OCI-LY3 (cell line): ENCODE results near the gene ABCG1.
"Not testable (repeated sequence)": the region's sequence is repeated elsewhere in the genome, so short reads cannot be mapped to it uniquely, and the experiment has no call there.

Experiments used
- H2AFZ ChIP-seq: fragments of 200-600, 300-600 bp; shearing (Covaris generic); 2 replicates; pipeline ENCODE4 v1.6.0; 2014; ENCODE audit warnings: antibody characterized with exemption, low read depth, low read length
- H3K27ac ChIP-seq: fragments of 200-600, 300-600 bp; sonication (generic); 2 replicates; pipeline ENCODE4 v1.5.1; 2014; ENCODE audit warnings: mild to moderate bottlenecking, low read length, moderate library complexity, mixed read lengths
- H3K27me3 ChIP-seq: fragments of 200-600, 300-600 bp; sonication (generic); 2 replicates; pipeline ENCODE4 v1.6.1; 2014; ENCODE audit warnings: low read depth, low read length, mixed read lengths
- H3K36me3 ChIP-seq: fragments of 200-600, 300-600 bp; sonication (generic); replicated peaks from 2 replicates; pipeline ENCODE3; 2014; ENCODE audit warnings: low read depth, low read length, mixed read lengths
- H3K4me1 ChIP-seq: fragments of 300-600, 200-600 bp; sonication (generic); 2 replicates; pipeline ENCODE4 v1.6.1; 2014; ENCODE audit warnings: low read length, mixed read lengths
- H3K4me2 ChIP-seq: fragments of 200-600, 300-600 bp; sonication (generic); 2 replicates; pipeline ENCODE4 v1.6.1; 2014; ENCODE audit warnings: low read length, mixed read lengths
- H3K4me3 ChIP-seq: fragments of 300-600, 200-600 bp; sonication (generic); 2 replicates; pipeline ENCODE4 v1.5.1; 2014; ENCODE audit warnings: antibody characterized with exemption, mild to moderate bottlenecking, low read length, moderate library complexity
- H3K79me2 ChIP-seq: fragments of 300-600, 200-600 bp; shearing (Covaris generic); 2 replicates; pipeline ENCODE4 v1.6.1; 2014; ENCODE audit warnings: mild to moderate bottlenecking, low read length, mixed read lengths
- H3K9ac ChIP-seq: fragments of 300-600, 200-600 bp; shearing (Covaris generic); 2 replicates; pipeline ENCODE4 v1.6.0; 2014; ENCODE audit warnings: mild to moderate bottlenecking, low read length, moderate library complexity
- H3K9me3 ChIP-seq: fragments of 200-600, 300-600 bp; shearing (Covaris generic); 2 replicates; pipeline ENCODE4 v1.6.1; 2014; ENCODE audit warnings: low read length, mixed read lengths; ENCODE audit not compliant: insufficient read depth
- H4K20me1 ChIP-seq: fragments of 200-600, 300-600 bp; sonication (generic); 2 replicates; pipeline ENCODE4 v1.6.1; 2016; ENCODE audit warnings: low read length, mixed read lengths; ENCODE audit not compliant: insufficient read depth
- EZH2phosphoT487 ChIP-seq: fragments of 200-600 bp; shearing (Covaris generic); IDR thresholded peaks from 2 replicates; pipeline ENCODE4 v1.6.1; 2018; ENCODE audit warnings: antibody characterized with exemption, mixed run types, low read depth
- TF ChIP-seq, protein P1 (sequence below): fragments of 200-600, 300-600 bp; sonication (generic); IDR thresholded peaks from 2 replicates; pipeline ENCODE4 v1.5.1; 2014; ENCODE audit warnings: antibody characterized with exemption, low read length, low read depth

Gene ABCG1

DNA sequence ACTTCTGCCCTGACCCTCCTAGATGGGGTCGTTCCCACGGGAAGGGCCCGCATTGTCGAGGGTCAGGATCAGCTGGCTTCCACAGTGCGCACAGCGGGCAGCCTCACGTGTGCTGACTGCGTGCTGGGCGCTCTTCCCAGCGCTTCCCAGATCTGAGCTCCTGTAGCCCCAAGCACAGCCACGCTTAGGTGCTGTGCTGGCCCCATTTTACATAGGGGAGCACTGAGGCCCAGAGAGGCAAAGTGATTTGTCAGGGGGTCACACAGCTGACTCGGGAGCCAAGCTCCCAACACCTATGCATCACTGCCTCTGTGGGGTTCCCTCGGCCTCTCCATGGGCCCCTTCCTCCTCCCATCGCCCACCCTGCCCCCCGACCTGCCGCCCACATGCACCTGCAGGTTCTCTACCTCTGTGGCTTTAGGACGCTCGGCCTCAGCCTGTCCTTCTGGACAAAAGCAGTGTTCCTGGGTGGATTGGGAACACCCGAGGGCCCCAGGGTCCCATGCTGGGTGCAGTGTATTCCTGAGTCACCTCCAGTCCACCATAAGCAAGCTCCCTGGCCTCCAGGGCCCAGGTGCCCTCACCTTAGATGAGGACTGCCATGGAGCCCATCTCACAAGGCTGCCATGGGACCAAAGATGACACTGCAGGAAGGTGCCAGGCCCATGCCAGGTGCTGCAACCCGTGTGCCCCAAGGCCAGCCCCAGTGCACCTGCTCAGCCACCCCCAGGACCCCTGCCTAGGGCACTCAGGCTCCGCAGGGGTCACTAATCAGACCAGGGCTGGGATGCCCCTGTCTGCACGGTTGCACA lies 73.0 kb downstream of the ABCG1 start:
- no peak overlapping the region for H2AFZ ChIP-seq
- no peak overlapping the region for H3K4me2 ChIP-seq
- H3K27me3 ChIP-seq = peaks cover 14% of the 10 kb centered on the region; the same call in 1 of the 2 replicates
- TF ChIP-seq, protein P1, sequence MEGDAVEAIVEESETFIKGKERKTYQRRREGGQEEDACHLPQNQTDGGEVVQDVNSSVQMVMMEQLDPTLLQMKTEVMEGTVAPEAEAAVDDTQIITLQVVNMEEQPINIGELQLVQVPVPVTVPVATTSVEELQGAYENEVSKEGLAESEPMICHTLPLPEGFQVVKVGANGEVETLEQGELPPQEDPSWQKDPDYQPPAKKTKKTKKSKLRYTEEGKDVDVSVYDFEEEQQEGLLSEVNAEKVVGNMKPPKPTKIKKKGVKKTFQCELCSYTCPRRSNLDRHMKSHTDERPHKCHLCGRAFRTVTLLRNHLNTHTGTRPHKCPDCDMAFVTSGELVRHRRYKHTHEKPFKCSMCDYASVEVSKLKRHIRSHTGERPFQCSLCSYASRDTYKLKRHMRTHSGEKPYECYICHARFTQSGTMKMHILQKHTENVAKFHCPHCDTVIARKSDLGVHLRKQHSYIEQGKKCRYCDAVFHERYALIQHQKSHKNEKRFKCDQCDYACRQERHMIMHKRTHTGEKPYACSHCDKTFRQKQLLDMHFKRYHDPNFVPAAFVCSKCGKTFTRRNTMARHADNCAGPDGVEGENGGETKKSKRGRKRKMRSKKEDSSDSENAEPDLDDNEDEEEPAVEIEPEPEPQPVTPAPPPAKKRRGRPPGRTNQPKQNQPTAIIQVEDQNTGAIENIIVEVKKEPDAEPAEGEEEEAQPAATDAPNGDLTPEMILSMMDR = no peak
- no peak overlapping the region for H3K4me3 ChIP-seq
- no peaks in the 10 kb centered on the region for H4K20me1 ChIP-seq
- H3K79me2 ChIP-seq = no peaks in the 10 kb centered on the region
- peaks cover 20% of the 10 kb centered on the region for H3K4me1 ChIP-seq
- no peak overlapping the region for H3K9ac ChIP-seq
- H3K9me3 ChIP-seq = no peaks in the 10 kb centered on the region
- H3K36me3 ChIP-seq = no peaks in the 10 kb centered on the region
- H3K27ac ChIP-seq = no peak overlapping the region

DNA sequence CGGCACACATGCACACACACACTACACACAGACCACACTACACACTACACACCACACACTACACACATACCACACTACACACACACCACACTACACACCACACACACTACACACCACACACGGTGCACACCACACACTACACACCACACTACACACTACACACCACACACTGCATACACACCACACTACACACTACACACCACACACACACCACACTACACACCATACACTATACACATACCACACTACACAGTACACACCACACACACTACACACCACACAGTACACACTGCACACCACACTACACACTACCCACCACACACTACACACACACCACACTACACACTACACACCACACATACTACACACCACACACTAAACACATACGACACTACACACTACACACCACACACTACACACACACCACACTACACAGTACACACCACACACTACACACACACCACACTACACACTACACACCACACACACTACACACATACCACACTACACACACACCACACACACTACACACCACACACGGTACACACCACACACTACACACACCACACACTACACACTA lies 73.7 kb downstream of the ABCG1 start:
- H3K36me3 ChIP-seq, H3K9ac ChIP-seq, H3K4me2 ChIP-seq, H2AFZ ChIP-seq, H4K20me1 ChIP-seq, H3K79me2 ChIP-seq, H3K9me3 ChIP-seq, H3K4me3 ChIP-seq, H3K27ac ChIP-seq: not testable (repeated sequence)
- Histone ChIP-seq H3K27me3 (peaks cover 13% of the 10 kb centered on the region), H3K4me1 (peaks cover 13% of the 10 kb centered on the region)

DNA sequence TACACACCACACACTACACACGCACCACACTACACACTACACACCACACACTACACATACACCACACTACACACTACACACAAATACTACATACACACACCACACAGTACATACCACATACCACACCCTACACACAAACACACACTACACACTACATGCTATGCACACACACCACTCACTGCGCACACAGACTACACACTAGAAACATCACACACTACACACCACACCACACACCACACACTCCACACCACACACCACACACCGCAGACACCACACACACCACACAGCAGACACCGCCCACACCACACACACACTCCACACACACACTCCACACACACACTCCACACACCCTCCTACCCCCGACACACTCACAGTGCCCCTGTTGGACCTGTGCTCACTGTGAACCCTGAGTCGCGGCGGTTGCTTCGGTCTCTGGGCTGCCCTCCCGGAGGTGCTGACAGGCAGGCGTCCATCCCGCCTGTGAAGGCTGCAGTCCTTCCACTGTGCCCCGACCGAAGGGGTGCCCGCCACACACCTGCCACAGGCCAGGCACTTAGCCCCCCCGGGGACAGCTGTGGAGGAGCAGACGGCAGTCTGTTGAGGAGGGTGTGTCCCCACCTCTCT lies 74.8 kb downstream of the ABCG1 start:
- no peaks in the 10 kb centered on the region for H4K20me1 ChIP-seq
- H3K4me3 ChIP-seq = no peak overlapping the region
- H3K79me2 ChIP-seq = no peaks in the 10 kb centered on the region
- no peak overlapping the region for H3K27ac ChIP-seq
- H3K4me2 ChIP-seq = no peak overlapping the region
- H3K36me3 ChIP-seq = no peaks in the 10 kb centered on the region
- no peak overlapping the region for H2AFZ ChIP-seq
- H3K9ac ChIP-seq = no peak overlapping the region
- peaks cover 15% of the 10 kb centered on the region for H3K27me3 ChIP-seq
- H3K4me1 ChIP-seq = peaks cover 1% of the 10 kb centered on the region; the same call in 1 of the 2 replicates
- no peaks in the 10 kb centered on the region for H3K9me3 ChIP-seq
- TF ChIP-seq EZH2phosphoT487 = no peak
- TF ChIP-seq, protein P1 = no peak

DNA sequence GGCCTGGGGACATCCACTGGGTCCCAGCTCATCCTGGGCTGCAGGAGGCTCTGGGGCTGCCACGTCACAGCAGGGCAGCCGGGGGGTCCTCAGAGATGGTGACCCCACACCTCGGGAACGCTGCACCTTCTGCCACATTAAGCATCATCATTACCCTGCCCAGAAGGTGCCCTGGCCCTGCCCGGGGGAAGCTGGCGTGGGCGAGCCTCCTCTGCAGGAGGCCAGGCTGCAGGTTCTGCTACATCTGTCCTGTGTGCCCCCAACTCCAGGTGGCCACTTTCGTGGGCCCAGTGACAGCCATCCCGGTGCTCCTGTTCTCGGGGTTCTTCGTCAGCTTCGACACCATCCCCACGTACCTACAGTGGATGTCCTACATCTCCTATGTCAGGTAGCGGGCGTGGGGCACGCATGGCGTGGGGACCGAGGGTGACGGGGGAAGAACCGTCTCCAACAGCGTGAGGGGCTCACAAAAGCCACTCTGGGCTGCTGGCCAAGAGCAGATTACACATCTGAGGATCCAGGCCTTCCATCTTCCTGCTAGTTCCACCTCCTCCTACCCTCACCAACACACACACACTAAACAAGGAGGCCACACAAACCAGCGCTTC lies 75.4 kb downstream of the ABCG1 start:
- Histone ChIP-seq H3K27ac (no peak overlapping the region), H3K79me2 (no peaks in the 10 kb centered on the region), H4K20me1 (no peaks in the 10 kb centered on the region), H3K36me3 (no peaks in the 10 kb centered on the region), H3K9ac (no peak overlapping the region), H3K4me2 (no peak overlapping the region), H3K27me3 (peaks cover 20% of the 10 kb centered on the region), H3K4me3 (no peak overlapping the region), H3K9me3 (no peaks in the 10 kb centered on the region), H2AFZ (no peak overlapping the region), H3K4me1 (no peaks in the 10 kb centered on the region)
- TF ChIP-seq, protein P1 = no peak
- TF ChIP-seq EZH2phosphoT487 = no peak
